Iris pigment epithelial cell (primary cell): ENCODE measurements around the gene FAM168B.
A peak's percentile ranks its signal among the peaks of the same experiment; 100 is the strongest.

Source experiments
- DNase-seq: peaks from one replicate; pipeline ENCODE4 v3.0.0-alpha.2; 2011; ENCODE audit warnings: low read depth

The FAM168B gene

DNA sequence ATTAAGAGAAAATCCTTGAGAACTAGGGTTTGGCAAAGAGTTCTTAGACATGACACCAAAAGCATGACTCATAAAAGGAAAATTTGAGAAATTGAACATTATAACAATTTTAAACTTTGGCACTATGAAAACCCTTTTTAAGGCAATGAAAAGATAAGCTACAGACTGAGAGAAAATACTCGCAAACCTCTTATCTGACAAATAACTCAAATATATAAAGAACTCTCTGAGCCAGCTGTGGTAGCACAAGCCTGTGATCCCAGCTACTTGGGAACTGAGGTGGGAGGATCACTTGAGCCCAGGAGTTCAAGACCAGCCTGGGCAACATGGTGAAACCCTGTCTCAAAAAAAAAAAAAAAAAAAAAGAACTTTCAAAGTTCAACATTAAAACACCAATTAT, 70.5 kb downstream of the FAM168B start:
- peak; percentile 56 for DNase-seq

DNA sequence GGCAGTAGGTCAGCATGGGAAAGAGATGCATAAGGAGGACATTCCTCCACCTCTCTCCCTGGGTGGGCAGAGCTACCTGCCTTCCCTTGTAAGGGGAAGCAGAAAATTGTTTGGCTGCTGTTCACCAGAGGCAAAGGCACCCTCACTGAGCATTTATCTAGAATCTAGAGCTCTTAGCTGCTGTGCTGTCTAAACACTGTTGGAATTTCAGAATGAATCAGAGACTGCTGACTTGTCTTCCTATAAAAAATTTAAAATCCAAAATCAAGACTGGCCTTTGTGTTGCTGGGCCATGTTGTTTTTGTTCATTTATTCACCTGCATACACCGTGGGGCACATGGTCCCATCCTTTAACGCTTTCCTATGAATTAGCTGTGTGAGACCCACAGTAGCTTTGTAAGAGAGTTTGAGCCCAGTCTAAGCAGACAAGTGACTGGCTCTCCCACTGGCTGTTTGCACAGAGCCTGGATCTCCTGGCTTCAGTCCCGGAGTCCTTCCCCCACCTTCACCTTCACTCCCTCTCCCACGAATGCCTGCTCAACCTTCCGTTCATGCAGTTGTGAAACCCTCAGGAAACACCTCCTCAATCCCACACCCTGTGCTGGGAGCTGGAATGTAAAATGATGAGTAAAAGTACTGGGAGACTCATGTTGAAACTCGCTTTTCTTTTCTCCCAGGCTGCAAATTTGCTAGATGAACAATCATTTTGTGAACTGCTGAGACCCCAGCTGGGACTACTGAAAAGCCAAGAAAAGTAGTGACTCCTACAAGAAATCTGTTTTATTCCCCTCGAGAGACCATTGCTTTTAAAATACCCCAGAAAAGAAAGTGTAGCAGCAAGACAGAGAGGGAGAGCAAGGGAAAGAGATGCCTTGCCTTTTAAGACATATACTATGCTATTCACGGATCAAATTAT, 76.2 kb downstream of the FAM168B start:
- peak; percentile 73 for DNase-seq

DNA sequence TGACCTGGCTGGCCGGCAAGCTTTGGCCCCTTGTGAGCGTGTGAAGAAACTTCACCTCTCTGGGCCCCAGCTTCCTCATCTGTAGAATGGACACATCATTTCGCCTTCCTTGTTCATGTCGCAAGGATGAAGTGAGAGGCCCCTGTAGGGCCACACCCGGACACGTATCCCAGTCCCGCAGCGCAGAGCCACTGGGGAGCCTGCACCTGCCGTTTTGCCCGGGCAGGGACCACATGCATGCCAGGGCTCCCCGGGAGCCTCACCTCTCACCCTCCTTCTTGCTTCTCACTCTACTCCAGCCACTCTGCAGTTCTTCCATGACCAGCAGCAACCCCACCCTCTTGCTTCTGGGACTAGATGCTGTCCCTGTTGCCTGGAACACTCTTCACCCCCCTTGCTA, 77.5 kb downstream of the FAM168B start:
- DNase-seq: no peak

DNA sequence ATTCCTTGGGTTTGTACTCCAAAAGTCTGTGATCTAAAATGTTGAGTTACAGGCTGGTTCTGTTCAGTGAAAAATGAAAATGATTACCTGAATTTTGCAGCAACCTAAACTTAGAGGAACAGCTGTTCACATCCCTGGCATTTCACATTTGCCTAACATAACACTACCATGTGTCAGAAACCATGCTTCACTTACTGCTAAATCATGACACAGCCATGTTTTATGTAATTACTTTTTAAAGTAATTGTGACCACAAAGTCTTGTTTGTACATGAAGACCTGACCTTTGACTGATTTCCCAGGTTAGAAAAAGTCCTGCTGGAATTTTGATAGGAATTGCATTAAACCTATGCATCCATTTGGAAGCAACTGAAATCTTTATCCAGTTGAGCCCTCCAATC, 79.1 kb downstream of the FAM168B start:
- DNase-seq: no peak

DNA sequence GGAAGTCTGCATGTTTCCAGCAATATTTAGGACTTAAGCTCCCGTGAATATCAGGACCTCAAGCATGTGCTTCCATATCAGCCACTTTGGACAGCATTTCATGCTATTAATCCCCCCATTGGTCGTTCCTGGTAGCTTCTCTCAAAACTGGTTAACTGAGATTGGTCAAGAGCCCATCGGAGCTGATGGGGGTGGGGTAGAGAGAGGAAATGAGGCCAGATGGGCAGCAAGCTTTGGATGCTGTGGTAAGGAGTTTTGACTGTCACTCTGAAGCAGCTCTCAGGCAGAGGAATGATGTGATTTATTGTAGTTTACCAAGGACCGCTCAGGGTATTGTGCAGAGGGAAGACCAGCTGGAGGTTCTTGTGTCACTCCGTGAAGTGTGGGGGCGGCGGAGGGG, 81.8 kb downstream of the FAM168B start:
- no peak for DNase-seq

DNA sequence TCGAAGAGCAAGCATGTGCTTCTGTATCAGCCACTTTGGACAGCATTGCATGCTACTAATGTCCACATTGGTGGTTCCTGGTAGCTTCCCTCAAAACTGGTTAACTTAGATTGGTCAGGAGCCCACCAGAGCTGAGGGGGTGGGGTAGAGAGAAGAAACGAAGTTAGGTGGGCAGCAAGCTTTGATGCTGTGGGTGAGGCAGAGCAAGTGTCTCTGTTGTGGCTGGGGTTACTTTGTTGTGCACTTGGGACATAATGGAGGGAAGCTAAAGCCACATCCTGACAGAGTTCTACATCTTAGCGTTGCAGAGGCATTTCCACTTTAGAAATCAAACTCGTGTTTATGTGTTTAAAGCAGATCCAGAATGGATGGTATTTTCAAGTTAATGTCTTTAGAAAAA, 82.7 kb downstream of the FAM168B start:
- no peak for DNase-seq

DNA sequence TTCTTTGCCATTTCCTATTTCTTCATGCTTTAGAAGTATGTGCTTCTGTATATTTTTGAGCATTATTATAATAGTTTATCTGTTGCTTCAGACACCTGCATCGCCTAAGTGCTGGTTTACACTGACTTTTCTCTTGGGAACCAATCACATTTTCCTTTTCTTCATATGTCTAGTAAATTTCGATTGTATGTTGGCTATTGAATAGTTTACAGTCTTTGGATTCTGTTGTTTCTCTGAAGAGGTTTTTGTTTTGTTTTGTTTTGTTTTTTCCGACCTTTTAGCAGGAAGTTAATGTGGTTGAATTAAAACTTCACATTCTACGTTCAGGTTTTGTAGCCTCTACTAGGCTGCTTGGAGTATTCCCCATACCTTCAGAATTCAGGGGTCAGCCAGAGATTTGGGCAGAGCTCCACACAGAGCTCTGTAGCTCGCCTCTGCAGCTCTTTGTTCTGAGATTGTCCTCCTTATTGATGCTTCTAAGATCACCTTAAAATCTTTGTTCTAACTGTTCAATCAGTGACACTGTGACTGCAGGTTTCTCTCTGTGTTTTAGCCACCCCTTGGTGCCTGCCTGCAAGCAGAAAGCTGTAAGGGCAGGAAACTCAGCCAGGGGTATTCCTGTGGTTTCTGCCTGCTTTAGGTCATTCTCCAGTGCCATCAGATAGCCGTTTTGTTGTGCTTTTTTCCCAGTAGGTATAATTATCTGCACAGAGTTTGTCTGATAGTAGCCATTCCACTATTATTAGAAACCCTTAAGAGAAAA, 83.4 kb downstream of the FAM168B start:
- DNase-seq: no peak

DNA sequence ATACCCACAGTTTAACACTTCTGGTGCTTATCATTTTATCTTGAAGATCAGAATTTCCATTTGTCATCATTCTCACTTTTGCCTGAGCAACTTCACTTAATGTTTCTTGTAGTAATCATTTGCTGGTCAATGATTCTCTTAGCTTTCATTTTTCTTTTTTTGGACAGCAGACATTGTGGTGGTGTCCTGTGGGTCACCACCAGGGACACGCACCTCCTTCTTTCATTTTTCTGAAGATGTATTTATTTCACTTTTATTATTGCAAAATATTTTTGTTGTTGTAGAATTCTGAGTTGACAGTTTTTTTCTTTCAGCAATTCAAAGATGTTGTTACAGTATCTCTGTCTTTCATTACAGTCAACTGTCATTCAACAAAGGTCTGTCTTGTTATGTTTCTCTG, 84.3 kb downstream of the FAM168B start:
- no peak for DNase-seq

DNA sequence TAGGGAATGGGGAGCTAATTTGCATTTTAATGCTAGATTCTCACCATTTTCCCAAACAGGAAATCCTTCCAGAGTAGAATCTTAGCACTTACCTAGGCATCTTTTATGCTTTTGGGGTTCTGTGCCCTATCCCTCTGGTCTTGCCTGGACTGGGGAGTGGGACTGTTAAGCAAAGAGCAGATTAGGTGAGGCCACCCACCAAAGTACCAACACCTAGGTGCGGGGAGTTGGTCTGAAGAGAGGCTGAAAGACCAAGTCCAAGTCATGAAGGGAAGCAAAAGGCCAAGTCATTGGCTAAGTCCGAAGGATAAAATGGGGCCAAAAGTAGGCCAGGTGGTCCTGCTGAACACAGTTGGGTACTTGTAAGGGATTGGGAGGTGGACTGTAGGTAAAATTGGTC, 86.7 kb downstream of the FAM168B start:
- DNase-seq: no peak

DNA sequence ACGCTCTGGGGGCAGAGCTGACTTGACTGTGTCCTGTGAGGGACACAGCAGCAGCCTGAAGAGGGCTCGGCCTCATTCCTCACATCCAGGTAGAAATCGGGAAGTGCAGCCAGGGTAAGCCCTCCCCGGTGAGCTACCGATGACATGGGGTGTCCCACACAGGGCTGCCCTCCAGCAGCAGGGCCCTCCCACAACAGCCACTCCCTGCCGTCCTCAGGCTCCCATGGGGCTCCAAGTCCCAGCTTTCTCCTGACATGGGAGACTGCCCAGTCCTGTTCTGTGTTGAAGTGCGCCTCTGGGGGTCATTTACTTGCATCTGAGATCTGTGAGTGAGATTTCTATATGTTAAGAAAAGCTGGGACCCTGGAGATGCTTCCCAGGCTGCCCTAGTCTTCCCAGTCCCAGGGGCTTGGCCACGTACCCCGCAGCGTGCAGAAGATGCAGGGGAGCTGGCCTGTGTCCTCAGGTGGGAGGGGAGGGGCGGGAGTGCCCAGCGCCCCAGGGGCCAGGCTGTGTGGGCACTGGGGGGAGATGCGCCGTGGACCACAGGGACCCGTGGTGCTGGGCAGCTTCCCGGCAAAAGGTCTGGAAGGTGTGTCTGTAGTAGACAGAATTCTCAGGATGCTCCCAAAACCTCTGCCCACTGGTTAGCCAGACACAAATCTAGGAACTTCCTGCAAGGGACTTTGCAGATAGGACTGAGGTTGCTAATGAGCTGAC, 87.9 kb downstream of the FAM168B start:
- DNase-seq: no peak

DNA sequence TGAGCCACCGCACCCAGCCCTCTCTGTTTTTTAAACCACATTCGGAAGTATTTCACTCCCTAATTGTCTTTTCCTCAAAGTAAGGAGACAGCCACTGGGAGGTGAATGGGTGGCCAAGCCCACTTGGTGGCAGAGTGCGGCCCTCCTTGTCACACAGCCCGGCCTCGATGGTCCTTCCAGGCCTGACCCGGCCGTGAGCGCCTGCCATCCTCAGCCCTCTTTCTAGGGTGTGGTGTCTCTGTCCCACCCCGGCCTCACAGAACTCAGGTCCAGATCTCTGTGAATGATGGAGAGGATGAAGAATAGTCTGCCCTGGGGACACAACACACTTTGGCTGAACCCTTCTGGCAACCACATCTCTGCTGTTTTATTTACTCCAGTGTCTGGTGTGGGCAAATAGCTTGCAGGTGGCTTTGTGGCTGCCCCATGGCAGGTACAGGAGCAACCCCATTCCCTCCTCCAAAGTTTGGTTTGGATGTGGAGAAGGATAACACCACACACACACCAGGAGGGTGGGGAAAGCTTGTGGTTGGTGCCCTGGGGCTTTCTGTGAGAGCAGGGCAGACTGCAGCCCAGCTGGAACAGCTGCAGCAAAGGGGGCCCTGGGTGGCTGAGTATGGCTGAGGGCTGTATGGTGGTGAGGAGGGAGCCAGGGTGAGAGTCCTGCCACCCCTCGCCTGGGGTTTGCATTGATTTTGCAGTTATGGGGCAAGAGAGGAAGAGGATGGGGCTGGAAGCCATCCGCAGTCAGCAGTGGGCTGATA, 88.6 kb downstream of the FAM168B start:
- DNase-seq: no peak

DNA sequence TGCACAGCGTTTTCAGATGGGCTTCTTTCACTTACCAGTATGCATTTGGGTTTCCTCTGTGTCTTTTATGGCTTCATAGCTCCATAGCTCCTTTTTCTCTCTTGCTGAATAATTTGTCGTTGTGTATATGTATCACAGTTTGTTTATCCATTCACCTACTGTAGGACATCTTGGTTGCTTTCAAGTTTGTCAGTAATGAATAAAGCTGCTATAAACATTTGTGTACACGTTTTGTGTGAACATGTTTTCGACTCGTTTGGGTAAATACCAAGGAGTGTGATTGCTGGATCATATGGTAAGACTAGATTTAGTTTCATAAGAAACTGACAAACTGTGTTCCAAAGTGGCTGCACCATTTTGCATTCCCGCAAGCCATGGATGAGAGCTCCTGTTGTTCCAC, 94.7 kb downstream of the FAM168B start:
- no peak for DNase-seq
